ENCODE data around the gene CDK5R2.

The CDK5R2 gene

DNA sequence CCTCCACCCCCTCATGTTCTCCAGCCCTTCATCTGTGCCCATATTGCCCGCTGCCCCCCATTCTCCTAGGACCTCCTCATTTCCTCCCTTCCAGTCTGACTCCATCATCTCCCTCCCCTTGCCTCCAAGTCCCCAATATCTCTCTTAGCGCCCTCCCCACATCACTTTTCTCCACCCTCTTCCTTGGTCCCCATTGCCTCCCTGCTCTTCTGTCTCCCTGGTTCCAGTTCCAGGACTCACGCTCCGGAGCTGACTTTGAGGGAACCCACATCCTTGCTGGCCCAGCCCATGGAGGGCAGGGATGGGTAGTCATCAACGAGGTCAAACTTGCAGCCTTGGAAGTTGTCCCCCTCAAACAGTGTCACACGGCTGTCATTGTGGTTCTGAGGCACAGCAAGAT lies 31.1 kb downstream of the CDK5R2 start:
- no peak for DNase-seq

DNA sequence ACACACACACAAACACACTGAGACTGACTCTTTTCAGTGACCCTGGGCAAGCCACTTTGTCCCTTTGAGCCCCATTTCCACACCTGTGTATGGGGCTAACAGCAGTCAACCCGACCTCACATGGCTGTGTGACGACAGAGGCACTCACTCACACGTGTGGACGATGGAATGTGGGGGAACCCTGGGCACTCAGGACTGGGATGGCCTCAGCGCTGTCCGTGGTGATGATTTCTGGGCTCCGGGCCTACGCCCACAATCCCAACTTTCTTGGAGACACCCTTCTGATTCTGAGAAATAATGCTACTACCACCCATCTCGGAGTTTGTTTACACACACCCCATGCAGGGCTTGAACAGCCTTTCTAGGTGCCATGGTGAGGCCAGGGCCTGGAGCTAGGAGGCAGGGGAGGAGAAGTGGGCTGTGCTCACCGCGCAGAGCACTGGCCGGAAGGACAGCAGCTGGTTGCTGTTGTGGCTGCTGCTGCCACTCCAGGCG lies 32.3 kb downstream of the CDK5R2 start:
- no peak for DNase-seq

DNA sequence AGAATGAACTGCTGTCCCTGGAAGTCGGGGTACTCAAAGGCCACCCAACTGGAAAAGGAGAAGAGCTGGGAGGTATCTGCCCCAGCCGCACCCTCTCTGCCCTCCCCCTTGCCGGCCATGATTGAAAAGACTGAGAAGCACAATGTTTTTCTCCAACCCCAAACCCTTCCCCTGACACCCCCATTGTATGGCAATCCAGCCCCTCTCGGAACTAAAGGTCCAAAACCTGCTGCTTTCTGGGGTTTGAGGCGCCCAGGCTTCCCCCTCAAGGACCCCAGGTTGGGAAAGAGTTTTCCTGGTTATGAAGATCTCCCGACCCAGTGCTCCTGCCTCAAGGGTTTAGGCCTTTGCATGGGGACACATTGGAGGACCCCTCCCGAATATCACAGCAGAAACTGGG lies 32.7 kb downstream of the CDK5R2 start:
- DNase-seq: no peak

DNA sequence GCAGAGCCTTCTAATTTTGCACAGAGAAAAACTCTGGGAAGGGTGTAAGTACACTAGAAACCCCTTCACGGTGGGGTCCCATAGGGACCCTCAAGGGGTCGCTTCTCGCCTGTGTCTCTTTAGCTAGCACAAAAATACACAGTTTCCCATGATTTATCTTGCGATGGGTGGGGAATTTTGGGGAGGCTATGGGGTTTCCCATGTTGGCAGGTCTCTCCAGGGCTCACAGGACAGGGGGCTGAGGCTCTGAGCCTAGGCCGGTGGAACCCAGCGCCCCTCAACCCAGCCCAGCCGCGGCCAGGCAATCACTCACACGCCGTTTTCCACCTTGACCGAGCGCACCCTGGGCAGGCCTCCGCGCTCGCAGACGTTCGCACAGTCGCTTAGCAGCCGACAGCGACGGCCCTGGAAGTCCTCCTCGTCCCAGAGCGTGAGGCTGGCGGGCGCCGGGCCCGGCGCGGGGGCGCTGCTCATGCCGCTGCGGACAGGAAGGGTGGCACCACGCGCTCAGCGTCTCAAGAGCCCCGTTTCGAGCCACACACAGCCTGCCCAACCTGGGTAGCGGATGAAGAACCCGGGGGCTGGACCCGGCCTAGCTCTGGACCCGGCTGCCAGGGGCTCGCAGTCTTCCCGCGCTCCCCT lies 33.4 kb downstream of the CDK5R2 start:
- no peak for DNase-seq

DNA sequence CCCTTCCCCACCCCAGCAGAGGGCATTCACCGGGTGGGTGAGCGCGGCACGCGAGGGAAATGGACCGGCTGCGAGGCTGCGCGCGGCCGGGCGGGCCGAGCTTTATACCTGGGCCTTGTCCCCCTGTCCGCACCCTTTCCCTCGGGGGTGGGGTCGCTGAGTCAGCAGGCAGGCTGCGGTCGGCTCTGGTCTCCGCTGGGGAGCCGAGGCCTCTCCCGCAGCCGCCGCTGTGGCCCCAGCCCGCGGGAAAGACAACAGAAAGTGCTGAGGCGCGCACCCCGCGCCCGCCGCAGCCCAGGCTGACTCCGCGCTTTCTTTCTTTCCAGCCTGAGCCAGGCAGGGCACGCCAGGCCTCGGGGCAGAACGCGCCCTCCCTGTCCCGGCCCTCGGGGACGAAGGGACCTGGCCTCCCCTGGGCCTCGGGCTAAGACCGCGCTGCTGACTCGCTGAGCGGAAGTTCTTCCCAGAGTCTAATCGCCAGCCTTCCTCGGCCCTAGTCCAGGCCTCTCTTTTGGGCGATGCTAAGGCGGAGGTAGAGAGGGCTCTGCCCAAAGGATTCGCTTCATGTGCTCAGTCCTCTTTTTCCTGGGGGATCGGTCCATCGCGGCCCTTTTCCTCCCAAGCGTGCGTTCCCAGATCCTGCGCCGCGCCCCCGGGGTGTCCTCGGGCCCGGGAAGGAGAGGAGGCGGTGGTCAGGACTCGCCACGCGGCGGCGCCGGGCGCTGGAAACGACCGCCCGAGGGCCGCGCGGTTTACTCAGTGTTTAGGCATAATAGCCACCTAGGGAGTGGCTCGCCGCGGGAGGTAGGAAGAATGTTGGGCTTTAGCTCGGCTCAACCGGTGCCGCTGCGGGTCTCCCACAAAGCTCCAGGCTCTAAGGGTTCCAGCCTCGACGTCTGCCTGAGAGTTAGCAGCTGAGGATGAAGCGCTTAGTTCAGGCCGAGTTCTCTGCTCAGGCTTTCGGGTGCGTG lies 34.2 kb downstream of the CDK5R2 start, which contains the start of gene CRYBA2:
Gene CRYBA2 (minus strand): TSS at position 78 of the 971 bp plus-strand sequence. CDS start 246 bp downstream, outside the sequence.
- DNase-seq: peak; percentile 23

DNA sequence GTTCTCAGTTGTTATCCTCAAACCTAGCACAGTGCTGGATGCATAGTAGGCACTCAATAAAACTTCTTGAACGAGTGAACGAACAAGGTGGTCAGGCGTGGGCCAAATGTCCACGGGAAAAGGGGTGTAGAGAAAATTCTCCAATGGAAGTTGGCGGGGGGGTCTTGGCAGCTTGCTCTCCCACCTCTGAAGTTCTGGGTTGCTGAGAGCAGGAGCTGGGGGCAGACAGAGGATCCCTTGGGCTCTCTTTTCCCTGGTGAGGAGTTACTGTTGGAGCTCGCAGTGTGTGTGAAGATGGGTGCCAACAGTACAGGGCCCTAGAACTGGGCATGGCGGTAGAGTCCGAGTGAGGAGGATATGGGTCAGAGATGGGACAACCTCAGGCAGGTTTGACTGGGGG lies 36.1 kb downstream of the CDK5R2 start:
- no peak for DNase-seq

DNA sequence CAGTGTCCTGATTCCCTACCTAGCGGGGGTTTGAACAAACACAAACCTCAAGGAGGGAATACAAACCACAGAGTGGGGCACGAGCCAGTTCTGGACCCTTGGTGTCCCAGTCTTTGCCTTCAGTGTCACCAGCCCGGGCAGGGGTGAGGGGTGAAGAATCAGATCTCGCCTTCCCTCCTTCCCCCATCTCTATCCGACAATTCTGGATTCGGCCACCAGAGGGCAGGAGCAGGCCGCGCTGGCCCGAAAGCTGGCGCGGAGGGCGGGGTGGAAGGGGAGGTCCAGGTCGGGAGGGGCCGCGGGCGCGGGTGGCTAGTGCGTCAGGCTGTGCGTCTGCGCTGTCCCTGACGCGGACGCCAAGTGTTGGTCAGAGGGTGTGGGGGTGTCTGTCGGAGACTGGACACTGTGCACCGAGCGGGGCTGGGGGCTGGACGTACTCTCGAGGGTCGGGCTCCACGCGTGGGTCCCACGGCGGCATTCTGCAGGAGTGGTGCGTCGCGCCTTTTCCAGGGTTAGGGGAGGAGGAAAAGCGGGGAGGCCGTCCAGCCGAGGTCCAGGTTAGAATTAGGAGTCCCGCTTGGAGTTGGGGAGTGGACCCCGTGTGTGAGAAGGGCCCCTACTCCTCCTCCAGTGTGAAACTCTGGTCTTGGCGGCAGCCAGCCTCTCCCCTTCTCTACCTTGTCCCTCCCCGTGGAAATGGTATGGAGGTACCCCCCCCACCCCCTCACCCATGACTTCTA lies 36.7 kb downstream of the CDK5R2 start:
- DNase-seq: peak; percentile 85

DNA sequence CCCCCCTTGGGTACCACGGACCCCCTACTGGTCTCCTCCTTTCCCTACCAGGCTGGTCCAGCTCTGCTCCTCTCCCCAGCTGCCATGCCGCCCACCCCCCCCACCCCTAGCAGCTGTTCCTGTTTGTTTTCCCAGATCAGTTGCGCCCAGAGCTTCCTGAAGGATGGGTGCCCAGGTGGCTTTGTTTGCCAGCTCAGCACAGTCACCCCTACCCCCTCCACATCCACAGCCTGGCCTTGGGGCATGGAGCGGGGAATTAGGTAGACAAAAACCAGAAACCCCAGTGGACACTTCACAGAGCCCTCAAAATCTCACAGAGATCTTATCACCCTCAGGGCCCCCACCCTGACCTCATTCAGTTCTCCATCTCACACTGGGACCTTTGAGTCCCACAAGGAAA lies 37.5 kb downstream of the CDK5R2 start:
- DNase-seq: no peak

DNA sequence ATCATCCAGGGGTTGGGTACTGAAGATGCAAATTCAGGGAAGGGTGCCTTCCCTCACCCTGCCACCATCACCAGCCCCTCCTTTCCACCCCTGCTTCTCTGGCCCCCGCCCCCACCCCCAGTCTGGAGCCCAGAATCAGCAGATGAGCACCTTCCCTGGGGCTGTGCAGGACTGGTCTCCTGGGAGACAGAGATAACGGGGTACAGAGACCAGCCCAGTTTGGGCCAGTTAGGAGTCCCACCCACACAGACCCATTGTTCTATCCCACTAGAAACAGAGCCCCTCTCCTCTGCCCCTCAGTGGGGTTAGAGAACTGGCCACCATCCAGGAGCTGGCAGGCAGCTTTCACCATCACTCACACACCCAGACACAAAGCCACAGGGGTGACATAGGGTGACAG lies 38.3 kb downstream of the CDK5R2 start:
- no peak for DNase-seq

DNA sequence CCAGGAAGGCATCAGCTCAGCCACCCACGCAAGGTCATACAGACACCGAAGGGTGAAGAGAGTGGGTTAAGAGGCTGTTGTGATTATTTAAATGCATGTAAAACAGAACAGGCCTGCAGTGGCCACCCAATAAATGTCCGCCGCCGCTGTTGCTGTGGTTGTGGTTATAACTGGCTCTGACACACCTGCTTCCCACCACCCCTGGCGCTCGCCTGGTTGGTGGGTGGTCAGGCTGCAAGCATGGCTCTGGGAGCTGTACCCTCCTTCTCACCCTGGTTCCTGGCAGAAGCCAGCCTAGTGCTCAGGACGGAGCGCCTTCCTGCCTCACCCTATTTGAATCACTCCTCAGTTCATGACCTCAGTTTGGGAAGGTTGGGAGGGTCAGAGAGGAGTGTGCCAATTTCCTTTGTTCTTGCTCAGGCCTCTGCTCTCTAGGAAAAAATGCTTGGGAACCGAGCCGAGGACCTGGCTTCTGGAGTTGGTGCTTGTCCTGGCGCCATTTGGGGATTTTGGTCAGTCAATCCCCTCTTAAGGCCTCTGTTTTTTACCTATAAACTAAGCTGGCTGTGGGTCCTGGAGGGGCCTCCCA lies 39.0 kb downstream of the CDK5R2 start:
- no peak for DNase-seq

DNA sequence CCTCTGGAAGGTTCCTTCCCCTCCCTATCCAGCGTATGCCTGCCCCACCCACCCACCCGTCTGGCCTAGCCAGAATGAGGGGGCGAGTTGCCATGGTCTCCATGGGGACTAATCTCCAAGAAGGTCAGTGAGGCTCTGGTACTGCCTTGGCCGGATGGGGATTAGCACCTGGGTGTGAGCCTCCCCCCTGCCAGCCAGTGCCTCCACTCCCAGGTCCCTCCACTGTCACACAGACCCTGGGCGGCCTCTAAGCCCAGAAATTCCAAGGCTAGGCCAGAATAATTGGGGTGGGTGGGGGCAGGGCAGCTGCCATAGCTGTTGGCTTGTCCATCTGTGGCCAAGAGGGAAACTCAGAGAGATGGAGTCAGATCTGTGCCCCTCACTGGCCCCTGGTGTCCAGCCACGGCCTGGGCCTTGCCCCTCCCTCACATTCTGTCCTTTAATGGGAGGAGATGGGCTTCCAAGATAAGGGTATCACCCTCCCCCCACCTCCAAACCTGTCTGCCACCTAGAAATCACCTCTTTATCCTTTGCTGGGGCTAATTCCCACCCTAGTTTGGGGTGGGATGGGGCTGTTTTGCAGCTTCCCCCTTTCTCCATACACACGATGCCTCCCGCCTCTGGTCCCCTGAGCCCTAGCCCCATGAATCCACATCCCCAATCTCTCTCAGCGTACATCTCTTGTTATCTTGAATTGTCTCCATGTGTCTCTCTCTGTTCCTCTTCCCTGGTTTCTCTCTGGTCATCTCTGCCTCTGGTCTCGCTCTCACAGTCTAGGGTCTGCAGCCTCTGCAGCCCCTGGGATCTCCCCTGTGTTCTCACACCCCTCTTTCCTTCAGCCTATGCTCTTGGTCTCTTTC lies 39.8 kb downstream of the CDK5R2 start:
- no peak for DNase-seq

DNA sequence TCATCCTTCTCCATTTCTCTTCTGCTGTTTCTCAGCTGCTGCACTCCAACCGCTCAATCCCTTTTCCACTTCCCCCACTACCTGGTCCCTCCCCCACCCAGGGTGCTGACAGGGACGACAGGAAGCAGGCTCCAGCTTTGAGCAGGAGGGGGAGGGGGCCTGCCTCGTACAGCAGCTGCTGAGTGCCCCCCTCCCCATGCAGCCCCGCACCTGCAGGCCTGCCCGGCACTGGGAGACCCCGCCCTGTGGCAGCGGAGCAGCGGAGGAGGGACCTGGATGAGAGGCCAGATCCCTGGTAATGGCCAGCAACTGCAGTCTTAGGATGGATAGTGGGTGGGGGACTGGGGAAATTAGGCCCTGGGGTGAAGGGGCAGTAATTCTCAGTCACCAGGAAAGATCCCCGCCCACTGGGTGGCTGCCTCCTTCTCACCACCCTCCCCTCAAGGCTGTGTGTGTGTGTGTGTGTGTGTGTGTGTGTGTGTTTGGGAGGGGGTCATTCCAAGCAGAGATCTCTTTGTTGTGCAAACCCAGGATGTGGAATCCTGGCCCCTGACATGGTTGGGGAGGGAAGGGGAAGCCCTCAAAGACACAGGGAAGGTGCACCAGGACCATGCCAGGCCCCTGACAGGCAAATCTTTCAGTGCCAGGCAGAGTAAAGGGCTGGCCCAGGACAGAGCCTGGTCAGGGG lies 40.6 kb downstream of the CDK5R2 start:
- no peak for DNase-seq

DNA sequence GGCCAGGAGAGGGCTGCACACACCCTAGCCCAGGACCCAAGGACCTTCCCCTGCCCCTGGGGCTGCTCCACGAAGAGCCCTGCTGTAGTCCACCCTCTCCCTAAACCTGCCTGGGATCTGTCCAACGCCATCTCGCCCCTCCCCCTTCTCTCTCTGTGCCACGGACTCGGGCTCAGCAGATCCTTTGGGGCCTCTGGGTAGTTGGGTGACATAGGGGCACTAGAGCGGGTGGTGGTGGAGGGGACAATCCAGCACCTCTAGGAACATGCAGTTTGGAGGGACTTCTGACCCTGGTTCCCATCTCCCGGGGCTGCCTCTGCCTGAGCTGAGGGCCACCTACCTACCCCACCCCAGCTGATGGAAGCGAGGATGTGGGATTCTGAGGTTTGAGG lies 41.1 kb downstream of the CDK5R2 start:
- no peak for DNase-seq

DNA sequence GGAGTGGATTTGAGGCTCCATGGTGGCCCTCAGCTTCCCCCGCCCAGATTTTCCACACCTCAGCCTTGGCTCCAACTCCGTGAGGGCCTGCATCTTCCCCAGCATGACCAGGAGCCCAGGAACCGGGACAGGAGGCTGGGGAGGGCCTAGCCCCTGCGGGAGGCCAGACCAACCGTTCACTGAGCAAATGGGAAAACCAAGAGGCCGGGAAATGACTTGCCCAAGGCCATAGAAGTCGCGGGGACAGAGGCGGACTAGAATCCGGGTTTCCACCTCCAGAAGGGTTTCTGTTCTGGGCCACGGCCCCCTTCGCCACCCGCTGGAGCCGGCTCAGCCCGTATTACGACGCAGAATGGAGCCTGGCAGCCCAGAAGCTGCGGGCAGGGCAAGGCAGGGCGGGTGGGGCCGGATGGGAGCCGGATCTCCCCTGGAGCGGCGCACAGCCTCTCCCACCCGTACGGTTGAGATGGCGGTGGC lies 41.7 kb downstream of the CDK5R2 start:
- no peak for DNase-seq

DNA sequence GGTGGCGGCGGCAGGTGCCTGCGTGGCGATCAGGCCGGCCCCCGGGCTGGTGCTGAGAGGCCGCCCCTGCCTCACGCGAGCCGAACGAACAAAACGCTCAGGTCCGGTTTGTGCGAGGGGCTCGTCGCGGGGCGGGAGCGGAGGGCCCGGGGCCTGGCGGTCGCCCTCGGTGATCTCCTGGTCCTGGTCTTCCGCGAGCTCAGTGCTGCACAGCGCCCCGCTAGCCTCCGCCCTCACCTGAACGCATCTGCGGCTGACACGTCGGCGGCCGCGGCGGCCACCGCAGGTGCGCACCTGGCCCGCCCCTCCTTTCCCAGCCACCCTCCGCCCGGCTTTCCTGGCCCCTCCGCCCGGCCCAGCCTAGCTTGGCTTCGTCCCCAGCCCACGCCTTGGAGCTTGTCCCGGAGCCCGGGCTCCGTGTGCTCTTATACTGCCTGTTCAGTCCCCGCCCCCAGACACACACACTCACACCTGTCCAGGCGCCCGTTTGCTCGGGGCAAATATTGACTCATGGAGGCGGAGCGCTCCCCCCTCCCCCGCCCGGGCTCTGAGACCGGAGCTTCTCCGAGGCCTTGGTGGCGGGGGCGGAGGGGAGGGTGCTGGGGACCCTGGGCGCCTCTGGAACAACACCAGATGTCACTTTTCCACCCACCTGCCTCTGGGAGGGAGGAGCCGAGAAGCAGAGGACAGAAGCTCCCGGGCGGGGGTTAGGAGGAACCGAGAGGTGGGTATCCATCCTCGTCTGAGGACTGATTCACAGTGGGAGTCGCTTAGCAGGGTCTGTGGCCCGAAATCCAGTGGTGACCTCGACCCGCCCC lies 42.3 kb downstream of the CDK5R2 start:
- peak; percentile 47 for DNase-seq

DNA sequence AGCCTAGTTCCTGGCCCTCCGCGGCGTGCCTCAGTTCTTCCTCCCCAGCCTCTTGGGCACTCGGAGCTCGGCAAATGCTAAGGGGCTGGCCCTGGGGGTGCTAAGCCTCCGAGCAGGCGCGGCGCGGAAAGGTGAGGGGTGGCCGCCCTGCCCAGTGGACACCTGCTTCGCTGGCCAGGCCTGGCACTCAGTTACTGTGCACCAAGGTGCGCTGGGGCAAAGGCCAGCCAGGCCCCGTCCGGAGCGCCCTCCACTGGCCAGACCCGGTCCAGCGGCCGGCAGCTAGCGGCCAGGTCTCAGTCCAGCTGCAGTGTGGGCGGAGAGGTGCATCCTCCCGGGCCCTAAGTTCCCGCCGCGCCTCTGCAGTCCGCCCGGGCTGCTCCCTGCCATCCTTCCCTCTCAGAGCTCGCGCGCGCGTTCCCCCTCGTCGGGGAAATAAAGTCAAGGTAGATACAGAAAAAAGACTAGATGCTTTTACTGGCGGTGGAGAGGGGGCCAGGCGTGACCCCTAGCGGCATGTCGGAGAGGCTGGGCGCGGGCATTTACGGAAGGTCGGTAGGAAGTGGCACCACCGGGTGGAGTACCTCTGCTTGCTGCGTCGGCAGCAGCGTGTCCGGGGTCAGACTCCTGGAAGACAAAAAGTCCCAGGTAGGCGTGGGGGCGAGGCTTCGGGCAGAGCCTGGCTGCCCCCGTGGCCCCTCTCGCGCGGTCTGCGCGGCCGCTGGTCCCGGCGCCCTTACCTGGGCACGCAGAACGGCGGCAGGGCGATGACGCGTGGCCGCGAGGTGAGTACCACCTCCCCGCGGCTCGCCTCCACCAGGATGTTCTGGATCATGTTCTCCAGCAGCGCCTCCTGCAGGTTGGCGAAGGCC lies 43.2 kb downstream of the CDK5R2 start:
- peak; percentile 59 for DNase-seq

DNA sequence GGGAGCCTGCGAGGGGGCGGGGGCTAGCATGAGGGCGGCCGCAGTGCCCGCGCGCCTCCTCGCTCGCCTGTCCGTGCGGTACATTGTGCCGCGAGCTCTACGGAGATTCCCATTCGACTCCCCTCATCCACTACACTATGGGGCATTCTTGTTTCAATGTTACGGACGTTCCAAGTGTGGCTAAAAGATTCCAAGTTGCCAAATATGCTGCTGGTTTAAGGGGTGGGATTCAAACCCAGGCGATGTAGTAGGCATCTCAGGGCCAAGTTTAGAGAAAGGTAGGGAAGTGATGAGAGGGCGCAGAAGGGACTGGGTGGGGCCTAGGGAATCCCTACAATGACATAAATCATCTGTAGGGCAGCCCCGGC lies 43.8 kb downstream of the CDK5R2 start:
- DNase-seq: no peak

DNA sequence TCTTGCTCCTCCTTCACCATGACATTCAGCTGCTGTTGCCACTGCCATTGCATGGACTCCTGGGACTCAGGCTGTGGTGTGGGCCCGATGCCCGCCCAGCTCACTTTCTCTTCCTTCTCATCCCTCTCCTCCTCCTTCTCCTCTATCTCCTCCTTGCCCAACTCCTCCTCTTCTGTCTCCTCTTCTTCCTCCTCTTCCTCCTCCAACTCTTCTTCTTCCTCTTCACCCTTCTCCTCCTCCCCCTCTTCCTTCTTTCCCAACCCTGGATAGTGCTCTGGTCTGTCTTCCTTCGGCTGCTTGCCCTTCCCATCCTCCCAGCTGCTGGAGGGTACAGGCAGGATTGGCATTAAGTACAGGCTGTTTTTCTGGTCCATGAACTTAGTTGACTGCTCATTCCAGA lies 44.5 kb downstream of the CDK5R2 start:
- no peak for DNase-seq

DNA sequence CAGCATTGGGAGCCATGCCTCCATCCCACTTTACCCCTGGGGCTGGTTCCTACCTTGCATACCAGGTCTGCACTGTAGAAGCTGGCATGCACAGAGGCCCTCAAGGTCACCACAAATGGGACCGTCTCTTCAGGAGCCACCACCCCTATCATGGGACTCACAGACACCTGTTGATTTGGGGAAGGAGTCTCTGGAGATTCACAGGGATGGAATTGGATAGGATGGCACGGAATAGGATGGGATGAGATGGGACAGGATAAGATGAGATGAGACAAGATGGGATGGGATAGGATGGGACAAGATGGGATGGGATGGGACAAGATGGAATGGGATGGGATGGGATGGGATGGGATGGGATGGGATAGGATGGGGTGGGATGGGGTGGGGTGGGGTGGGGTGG lies 49.8 kb downstream of the CDK5R2 start:
- DNase-seq: no peak
